HL-60 (cell line): ENCODE measurements around the gene ZNF678.
"Not testable (repeated sequence)": the region's sequence is repeated elsewhere in the genome, so short reads cannot be mapped to it uniquely, and the experiment has no call there.

Experiments
- CTCF ChIP-seq: IDR thresholded peaks from one replicate; pipeline ENCODE4 v1.5.1; 2011; ENCODE audit warnings: low read length, control low read depth, inconsistent platforms; ENCODE audit not compliant: insufficient read depth
- GABPA ChIP-seq: IDR thresholded peaks from 2 replicates; pipeline ENCODE4 v1.6.1; 2012; ENCODE audit warnings: low read depth
- POLR2AphosphoS5 ChIP-seq: IDR thresholded peaks from 2 replicates; pipeline ENCODE4 v1.6.1; 2012; ENCODE audit warnings: low read depth
- REST ChIP-seq: IDR thresholded peaks from 2 replicates; pipeline ENCODE4 v1.6.1; 2012; ENCODE audit warnings: low read depth; ENCODE audit not compliant: insufficient replicate concordance
- SPI1 ChIP-seq: IDR thresholded peaks from 2 replicates; pipeline ENCODE4 v1.6.1; 2012; ENCODE audit warnings: low read depth, mild to moderate bottlenecking, borderline replicate concordance

- TF ChIP-seq CTCF, GABPA, REST, POLR2AphosphoS5, SPI1: not testable (repeated sequence)
These were observed 32.9 kb downstream of the ZNF678 start for GRCh38 chr1:227596222-227596621.
